Globus pallidus (tissue), 1 donor: ENCODE results near the gene FAM120C.

Experiments
- DNase-seq: peaks from one replicate; pipeline ENCODE4 v3.0.0-alpha.2; 2015; ENCODE audit warnings: low spot score

Gene FAM120C, protein sequence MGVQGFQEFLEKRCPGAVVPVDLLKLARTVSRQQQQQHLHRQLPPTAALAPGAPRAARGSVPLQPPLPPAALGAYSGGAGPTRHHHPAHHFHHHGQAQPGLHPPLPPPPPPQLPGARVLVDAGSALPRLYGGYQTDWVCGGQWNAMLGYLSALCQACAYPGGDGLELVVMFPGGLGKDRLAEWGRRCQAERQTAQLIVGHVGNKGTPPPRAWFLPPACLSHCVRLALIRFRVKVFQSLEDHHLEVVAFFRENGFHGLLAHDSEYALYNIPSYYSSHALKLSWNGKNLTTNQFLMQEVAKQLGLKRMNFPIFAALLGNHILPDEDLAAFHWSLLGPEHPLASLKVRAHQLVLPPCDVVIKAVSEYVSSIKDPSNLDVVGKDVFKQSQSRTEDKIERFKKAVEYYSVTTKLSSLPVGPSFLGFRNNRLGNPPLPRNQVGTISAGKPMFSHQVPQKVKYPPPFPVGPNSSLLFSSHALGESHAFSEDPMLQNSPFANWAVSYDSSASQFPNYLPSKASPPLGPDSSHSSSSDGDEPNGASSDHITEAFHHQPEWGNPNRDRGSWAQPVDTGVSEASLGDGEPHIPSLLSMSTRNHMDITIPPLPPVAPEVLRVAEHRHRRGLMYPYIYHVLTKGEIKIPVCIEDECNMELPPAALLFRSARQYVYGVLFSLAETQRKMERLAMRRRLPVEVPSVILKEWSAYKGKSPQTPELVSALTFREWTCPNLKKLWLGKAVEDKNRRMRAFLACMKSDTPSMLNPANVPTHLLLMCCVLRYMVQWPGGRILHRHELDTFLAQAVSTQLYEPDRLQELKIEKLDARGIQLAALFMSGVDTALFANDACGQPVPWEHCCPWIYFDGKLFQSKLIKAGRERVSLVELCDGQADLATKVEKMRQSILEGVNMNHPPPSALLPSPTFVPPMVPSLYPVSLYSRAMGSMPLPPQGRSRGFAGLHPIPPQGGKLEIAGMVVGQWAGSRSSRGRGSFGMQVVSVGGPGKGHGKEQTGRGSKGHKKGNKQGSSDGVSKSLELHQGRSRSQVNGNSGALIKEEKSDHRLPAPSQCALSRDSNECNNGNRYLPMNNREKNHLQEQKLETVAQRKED

DNA sequence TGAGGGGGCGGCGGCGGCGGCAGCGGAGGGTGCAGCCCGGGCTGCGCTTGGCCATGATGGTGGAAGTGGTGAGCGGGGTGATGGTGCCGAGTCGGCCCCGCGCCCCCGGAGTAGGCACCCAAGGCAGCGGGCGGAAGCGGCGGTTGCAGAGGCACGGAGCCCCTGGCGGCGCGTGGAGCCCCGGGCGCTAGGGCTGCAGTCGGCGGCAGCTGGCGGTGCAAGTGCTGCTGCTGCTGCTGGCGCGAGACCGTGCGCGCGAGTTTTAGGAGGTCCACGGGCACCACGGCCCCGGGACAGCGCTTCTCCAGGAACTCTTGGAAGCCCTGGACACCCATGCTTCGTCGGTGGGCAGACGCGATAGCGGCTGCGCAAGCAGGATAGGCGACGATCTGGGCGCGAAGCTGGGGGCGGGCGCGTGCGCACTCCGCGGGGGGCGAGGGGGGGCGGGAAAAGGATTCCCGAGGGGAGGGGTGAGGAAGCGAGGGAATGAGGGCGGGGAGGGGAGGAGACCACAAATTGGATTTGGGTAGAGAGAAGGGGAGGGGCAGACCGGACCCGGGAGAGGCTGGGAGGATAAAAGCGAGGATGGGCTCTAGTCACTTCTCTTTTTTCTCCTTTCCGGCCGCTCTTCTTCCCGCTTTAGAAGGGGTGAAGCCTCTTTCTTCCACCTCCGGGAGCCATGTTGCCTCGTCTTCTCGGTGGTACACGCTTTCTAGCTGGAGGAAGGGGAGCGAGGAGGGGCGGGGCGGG is at the start of gene FAM120C:
Gene FAM120C (minus strand): TSS at position 391 of the 750 bp plus-strand sequence. CDS start 56 bp downstream, at position 335.
- DNase-seq, result peak; percentile 79

- DNase-seq, result no peak
Observed at GRCh38 chrX:54230435-54231148, 47.5 kb upstream of the FAM120C start.

GRCh38 chrX:54223581-54223980 is 40.5 kb upstream of the FAM120C start:
- DNase-seq, result no peak

GRCh38 chrX:54213603-54214002 is 30.5 kb upstream of the FAM120C start:
- DNase-seq, result no peak

- DNase-seq, result no peak
Observed at GRCh38 chrX:54208531-54208930, 25.5 kb upstream of the FAM120C start.

DNA sequence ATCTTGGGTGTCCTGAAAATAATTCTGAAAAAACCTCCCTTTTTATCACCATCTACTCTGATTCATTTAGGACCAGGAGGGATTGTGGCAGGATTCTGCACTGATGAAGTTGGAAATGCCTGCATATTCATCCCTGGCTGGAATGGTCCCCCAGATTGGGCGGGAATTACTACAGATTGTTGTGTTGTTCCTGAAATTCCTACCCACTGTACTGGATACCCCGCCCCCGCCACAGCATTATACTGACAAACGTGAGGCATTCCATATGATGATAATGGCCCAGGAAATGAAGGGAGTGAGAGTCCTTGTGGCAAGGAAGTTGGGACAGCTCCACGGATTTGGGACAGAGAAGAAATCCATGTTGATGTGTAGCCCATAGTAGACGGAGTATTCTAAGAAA is 15.2 kb upstream of the FAM120C start:
- DNase-seq, result no peak

- DNase-seq, result no peak
Observed at GRCh38 chrX:54194982-54195588, 12.0 kb upstream of the FAM120C start.

DNA sequence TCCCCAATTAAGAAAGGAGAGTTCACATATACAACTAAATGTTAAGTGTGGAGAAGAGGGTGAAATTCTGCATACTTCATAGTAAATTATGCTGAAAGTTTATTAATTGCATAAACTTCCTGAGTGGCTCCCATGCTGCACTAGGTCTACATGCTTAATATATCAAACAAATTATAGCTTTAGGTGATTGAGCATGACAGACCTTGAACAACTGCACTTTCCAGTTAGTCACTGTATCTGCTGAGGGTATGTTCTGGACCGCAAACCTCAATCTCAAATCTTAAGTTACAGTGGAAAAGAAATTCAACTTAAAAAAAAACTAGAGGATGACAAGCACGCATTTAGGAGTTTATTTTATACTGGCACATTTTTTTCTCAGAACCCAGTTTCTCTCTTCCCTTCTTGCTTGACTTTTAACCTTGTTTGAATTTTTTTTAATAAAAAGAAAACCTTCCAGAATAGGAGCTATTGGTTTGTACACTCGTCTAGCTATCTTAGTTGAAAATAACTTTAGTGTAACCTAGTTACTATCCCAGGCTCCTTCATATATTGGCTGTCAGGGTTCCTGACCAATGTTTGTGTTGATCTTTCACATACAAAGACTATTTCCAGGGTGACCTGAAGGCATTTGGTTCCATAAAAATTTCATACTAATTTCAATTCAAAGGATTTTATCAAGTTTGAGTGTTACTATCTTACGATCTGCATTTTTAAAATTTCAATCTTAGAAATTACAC is 10.2 kb upstream of the FAM120C start:
- no peak for DNase-seq

- DNase-seq, result no peak
Observed at GRCh38 chrX:54184474-54184873, 1.4 kb upstream of the FAM120C start.

- DNase-seq, result peak; percentile 67
Observed at GRCh38 chrX:54182194-54182863, 725 bp downstream of the FAM120C start.

DNA sequence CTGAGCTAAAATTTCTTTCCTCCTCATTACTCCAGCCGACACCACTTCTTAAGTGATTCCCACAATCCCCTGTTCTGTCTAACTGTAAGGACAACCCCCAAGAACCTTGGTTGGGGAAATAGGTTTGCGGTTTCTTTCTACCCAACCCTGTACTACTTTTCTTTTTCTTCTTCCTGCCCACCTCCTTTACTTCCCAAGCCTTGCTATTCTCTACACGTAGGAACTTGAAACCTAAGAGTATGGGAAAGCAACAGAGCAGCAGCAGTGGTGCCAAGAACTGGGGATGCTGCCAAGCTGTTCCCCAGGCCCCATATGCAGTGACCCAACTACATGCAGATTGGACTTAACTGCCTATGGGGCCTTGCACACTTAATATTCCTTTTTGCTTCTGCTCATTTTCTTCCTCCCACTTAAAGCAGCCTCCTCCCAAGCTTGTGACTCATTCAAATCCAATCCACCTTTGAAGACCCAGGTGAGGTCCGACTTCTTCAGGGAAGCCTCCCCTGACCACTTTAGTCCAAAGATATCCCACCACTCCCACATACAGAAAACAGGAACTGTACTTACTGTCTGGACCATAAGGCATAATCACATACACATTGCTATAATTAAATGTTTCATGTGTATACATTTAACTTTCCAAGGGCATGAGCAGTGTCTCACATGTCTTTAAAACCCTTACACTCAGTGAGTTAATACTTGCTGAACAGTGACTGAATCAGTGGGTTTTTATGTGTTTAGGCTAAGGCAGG is 1.7 kb downstream of the FAM120C start:
- no peak for DNase-seq

GRCh38 chrX:54180403-54180802 is 2.7 kb downstream of the FAM120C start:
- DNase-seq, result no peak

GRCh38 chrX:54178100-54178940 is 4.7 kb downstream of the FAM120C start:
- DNase-seq, result no peak

DNA sequence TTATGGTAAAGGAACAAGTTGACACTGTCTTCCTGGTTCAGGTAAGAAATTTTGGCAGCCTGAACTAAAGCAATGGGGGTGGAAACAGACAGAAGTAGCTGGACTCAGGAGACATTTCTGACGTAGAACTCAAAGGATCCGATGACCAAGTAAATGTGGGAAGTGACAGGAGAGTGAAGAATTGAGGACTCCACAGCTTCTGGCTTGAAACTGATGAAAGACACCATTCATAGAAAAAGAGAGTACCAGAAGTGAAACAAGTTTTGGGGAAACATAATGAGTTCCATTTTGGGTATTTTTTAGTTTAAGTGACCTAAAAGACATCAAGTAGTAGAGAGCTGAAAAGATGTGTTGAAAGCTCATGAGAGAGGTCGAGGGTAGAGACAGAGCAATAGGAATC is 5.7 kb downstream of the FAM120C start:
- DNase-seq, result no peak

GRCh38 chrX:54173791-54174190 is 9.3 kb downstream of the FAM120C start:
- no peak for DNase-seq

DNA sequence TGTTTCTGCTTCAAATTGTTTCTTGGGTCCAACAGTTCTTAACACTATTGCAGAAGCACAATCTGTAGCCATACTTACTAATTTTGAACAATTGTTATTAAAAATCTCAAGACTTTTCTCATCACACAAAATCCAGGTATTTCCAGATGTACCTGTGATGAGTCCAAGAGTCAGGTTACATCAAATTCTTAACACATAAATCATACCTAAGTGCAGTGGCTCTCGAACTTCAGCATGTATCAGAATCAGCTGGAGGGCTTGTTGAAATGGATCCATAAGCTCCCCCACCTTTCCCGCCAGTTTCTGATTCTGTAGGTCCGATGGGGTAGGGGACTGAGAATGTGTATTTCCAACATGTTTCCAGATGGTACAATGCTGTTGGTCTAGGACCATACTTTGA is 10.6 kb downstream of the FAM120C start:
- DNase-seq, result no peak

DNA sequence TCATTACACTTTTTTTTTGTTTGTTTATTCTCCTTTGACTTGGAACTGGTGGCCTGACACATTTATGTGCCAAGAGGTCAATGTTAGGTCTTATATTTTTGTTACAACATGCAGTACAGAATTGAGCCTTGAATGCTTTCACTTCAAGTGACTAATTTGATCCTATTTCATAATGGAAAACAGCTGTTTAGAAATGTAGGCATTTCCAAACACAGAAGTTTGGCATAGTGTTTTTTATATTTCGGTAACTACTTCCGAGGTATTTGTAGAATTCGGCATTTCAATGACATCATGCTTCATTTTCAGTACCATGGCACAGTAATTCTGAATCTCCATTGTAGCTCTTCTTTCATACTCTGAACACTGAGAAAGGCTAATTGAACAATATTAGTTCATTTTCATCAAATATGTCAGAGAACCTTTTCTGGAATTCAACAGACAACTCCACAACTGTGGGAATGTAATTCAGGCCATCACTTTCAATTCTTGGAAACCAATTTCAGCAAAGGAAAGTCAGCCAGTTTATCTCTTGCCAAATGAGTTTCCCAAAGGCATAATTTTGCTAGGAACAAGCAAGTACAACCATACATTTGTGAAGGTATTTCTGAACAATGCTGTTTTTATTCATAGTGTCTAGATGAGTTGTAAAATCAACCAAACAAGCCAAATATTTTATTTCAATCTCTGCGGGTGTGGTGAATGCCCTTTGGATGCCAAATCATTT is 11.4 kb downstream of the FAM120C start:
- DNase-seq, result no peak
